Activated B cell treated with CpG ODN at 0.5 μM for 24 hours (primary cell): ENCODE results near the gene LARGE1. TPM values are rescaled to one million over a fixed set of nuclear protein-coding genes. Genes with fewer than 3 reads are reported as not detected.

ENCODE experiments used
- ATAC-seq: fragments of 200-7000 bp; cut with Tn5 transposase; one replicate; pipeline ENCODE4 v1.10.0; 2021; ENCODE audit warnings: low read depth, mild to moderate bottlenecking, moderate library complexity
- CTCF ChIA-PET: fragments of 350-600 bp; sonication (Branson Sonifier 250); formaldehyde crosslinking; loops from one replicate; lab custom pipeline; 2021; ENCODE audit warnings: antibody characterized with exemption; lab: Charles Lee
- POLR2A ChIA-PET: fragments of 350-600 bp; sonication (Branson Sonifier 250); formaldehyde crosslinking; loops from one replicate; lab custom pipeline; 2021; ENCODE audit warnings: antibody characterized with exemption; lab: Charles Lee
- DNase-seq: peaks from one replicate; pipeline ENCODE4 v3.0.0; 2022
- H3K27ac Mint-ChIP-seq: one replicate; pipeline ENCODE4 v1.8.0; 2020; ENCODE audit warnings: mixed read lengths
- H3K27me3 Mint-ChIP-seq: one replicate; pipeline ENCODE4 v1.8.0; 2021; ENCODE audit warnings: mixed read lengths
- H3K36me3 Mint-ChIP-seq: one replicate; pipeline ENCODE4 v1.8.0; 2021; ENCODE audit warnings: low read depth, mixed read lengths
- H3K4me1 Mint-ChIP-seq: one replicate; pipeline ENCODE4 v1.8.0; 2021; ENCODE audit warnings: mixed read lengths
- H3K4me3 Mint-ChIP-seq: one replicate; pipeline ENCODE4 v1.8.0; 2020; ENCODE audit warnings: mild to moderate bottlenecking, mixed read lengths
- H3K9me3 Mint-ChIP-seq: one replicate; pipeline ENCODE4 v1.8.0; 2020; ENCODE audit warnings: mixed read lengths
- CTCF ChIP-seq: fragments of 200-600 bp; IDR thresholded peaks from one replicate; pipeline ENCODE4 v1.8.0; 2022; ENCODE audit warnings: antibody characterized with exemption, mild to moderate bottlenecking
- intact Hi-C: fragments of 100-400 bp; cut with micrococcal nuclease; formaldehyde crosslinking; loops from one replicate; pipeline ENCODE4 v1.15.1; 2024
- total RNA-seq: library from RNA; stranded (reverse); gene quantifications from 2 replicates; pipeline ENCODE4 v1.2.3, GENCODE V29; 2022

The LARGE1 gene
- total RNA-seq, 1 donor from 2014 or later = 22.2 TPM

DNA sequence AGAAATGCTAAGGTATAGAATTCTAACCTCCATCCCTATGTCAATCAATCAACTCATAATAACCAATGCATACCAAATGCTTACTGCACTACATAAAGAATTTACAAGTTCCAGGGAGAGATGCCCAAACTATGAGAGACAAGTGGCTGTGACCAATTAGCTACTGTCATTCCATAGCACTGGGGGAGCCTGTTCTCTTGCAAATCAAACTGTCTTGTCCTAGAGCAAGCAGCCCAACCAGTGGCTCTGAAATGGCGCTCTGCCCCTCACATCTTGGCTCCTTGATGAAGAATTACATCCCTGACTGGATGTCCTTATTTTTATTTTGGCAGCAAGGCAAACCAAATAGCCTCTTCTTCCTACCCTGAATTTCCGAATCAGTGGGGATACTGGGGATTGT, 589.7 kb downstream of the LARGE1 start:
- peaks cover 35% of the 10 kb centered on the region for H3K36me3 Mint-ChIP-seq
- CTCF ChIA-PET = no interaction called here
- POLR2A ChIA-PET = no interaction called here
- H3K27ac Mint-ChIP-seq = no peak overlapping the region
- DNase-seq (no peak), ATAC-seq (no peak)
- no peak overlapping the region for H3K4me3 Mint-ChIP-seq
- no peak for TF ChIP-seq CTCF
- no peaks in the 10 kb centered on the region for H3K27me3 Mint-ChIP-seq
- H3K4me1 Mint-ChIP-seq = peaks cover 46% of the 10 kb centered on the region
- peaks cover 13% of the 10 kb centered on the region for H3K9me3 Mint-ChIP-seq
- intact Hi-C loops = no loop called here

GRCh38 chr22:33329398-33329797, 590.9 kb downstream of the LARGE1 start:
- ChIA-PET POLR2A (interaction anchor here (0.9 kb wide), 1 partner anchor 458 kb away, joined by 3 read pairs; no protein-coding TSS in a partner anchor), CTCF (interaction anchor here (0.8 kb wide), 1 partner anchor 312 kb away, joined by 3 read pairs; no protein-coding TSS in a partner anchor)
- intact Hi-C loops = no loop called here
- Mint-ChIP-seq H3K9me3 (peaks cover 13% of the 10 kb centered on the region), H3K4me3 (no peak overlapping the region), H3K27me3 (no peaks in the 10 kb centered on the region), H3K4me1 (peaks cover 57% of the 10 kb centered on the region), H3K27ac (no peak overlapping the region), H3K36me3 (peaks cover 25% of the 10 kb centered on the region)
- no peak for DNase-seq
- TF ChIP-seq CTCF = no peak
- ATAC-seq = no peak

- peaks cover 23% of the 10 kb centered on the region for H3K36me3 Mint-ChIP-seq
- peaks cover 60% of the 10 kb centered on the region for H3K4me1 Mint-ChIP-seq
- TF ChIP-seq CTCF = no peak
- no peak overlapping the region for H3K4me3 Mint-ChIP-seq
- intact Hi-C loops = no loop called here
- DNase-seq (no peak), ATAC-seq (no peak)
- no peaks in the 10 kb centered on the region for H3K27me3 Mint-ChIP-seq
- POLR2A ChIA-PET = interaction anchor here (0.9 kb wide), 1 partner anchor 459 kb away, joined by 3 read pairs; no protein-coding TSS in a partner anchor
- H3K27ac Mint-ChIP-seq = no peak overlapping the region
- H3K9me3 Mint-ChIP-seq = peaks cover 13% of the 10 kb centered on the region
- CTCF ChIA-PET = interaction anchor here (0.8 kb wide), 1 partner anchor 312 kb away, joined by 3 read pairs; no protein-coding TSS in a partner anchor
These were observed 591.4 kb downstream of the LARGE1 start for GRCh38 chr22:33328789-33329296.

- H3K36me3 Mint-ChIP-seq = peaks cover 14% of the 10 kb centered on the region
- DNase-seq = no peak
- H3K9me3 Mint-ChIP-seq = peaks cover 8% of the 10 kb centered on the region
- ChIA-PET CTCF (no interaction called here), POLR2A (interaction anchor here (1.0 kb wide), 1 partner anchor 249 kb away, joined by 3 read pairs; no protein-coding TSS in a partner anchor)
- no peak overlapping the region for H3K4me3 Mint-ChIP-seq
- no peaks in the 10 kb centered on the region for H3K27me3 Mint-ChIP-seq
- H3K27ac Mint-ChIP-seq = peak overlapping the region; percentile 86
- peaks cover 58% of the 10 kb centered on the region for H3K4me1 Mint-ChIP-seq
- intact Hi-C loops = no loop called here
- TF ChIP-seq CTCF = no peak
- ATAC-seq = no peak
These were observed 592.9 kb downstream of the LARGE1 start for GRCh38 chr22:33327348-33327860.

GRCh38 chr22:33326540-33327295, 593.6 kb downstream of the LARGE1 start:
- Mint-ChIP-seq H3K4me1 (peaks cover 52% of the 10 kb centered on the region), H3K4me3 (no peak overlapping the region), H3K27me3 (no peaks in the 10 kb centered on the region), H3K36me3 (peaks cover 8% of the 10 kb centered on the region), H3K9me3 (peaks cover under 1% of the 10 kb centered on the region), H3K27ac (peak overlapping the region; percentile 86)
- intact Hi-C loops = no loop called here
- ChIA-PET POLR2A (interaction anchor here (1.0 kb wide), 1 partner anchor 249 kb away, joined by 3 read pairs; no protein-coding TSS in a partner anchor), CTCF (interaction anchor here (2.1 kb wide), 1 partner anchor 192 kb away, joined by 6 read pairs; no protein-coding TSS in a partner anchor)
- no peak for TF ChIP-seq CTCF
- no peak for ATAC-seq
- DNase-seq = no peak
